ENCODE data around the gene CHST11. TPM values are rescaled to one million over a fixed set of nuclear protein-coding genes. Genes with fewer than 3 reads are reported as not detected.

Gene CHST11
- total RNA-seq, 1 donor from 2014 or later: 7.7 TPM

GRCh38 chr12:104748356-104748755 is 291.6 kb downstream of the CHST11 start:
- peaks cover 4% of the 10 kb centered on the region for H3K27me3 Mint-ChIP-seq (ENCODE audit: insufficient read depth, low read depth)
- H3K36me3 Mint-ChIP-seq: peaks cover 4% of the 10 kb centered on the region
- Histone ChIP-seq H3K27ac (no peak overlapping the region), H3F3A (ENCODE audit: low read depth) (peaks cover 18% of the 10 kb centered on the region), H3K79me2 (ENCODE audit: low read depth) (no peaks in the 10 kb centered on the region), H3K4me3 (no peak overlapping the region), H3K9ac (no peak overlapping the region), H2AFZ (replicated peaks) (no peak overlapping the region), H4K20me1 (ENCODE audit: low read depth) (no peaks in the 10 kb centered on the region), H3K4me1 (peaks cover 32% of the 10 kb centered on the region), H3K27me3 (no peaks in the 10 kb centered on the region), H3K36me3 (no peaks in the 10 kb centered on the region), H3K4me2 (no peak overlapping the region), H3K9me3 (ENCODE audit: low read depth) (no peaks in the 10 kb centered on the region)
- peaks cover 3% of the 10 kb centered on the region for H3K9me3 Mint-ChIP-seq
- H3K27ac Mint-ChIP-seq: no peak overlapping the region
- DNase-seq (ENCODE audit: low spot score): no peak
- no peak for TF ChIP-seq EZH2 (IDR thresholded peaks at IDR 0.05)
- TF ChIP-seq EZH2phosphoT487 (IDR thresholded peaks at IDR 0.05): no peak
- no peak for TF ChIP-seq CTCF (IDR thresholded peaks at IDR 0.05)
- H3K4me3 Mint-ChIP-seq: no peak overlapping the region
- peaks cover 52% of the 10 kb centered on the region for H3K4me1 Mint-ChIP-seq

- Mint-ChIP-seq H3K4me1 (peaks cover 50% of the 10 kb centered on the region), H3K36me3 (peaks cover 3% of the 10 kb centered on the region), H3K4me3 (no peak overlapping the region), H3K27ac (no peak overlapping the region), H3K27me3 (ENCODE audit: insufficient read depth, low read depth) (peaks cover 4% of the 10 kb centered on the region), H3K9me3 (peaks cover under 1% of the 10 kb centered on the region)
- DNase-seq (ENCODE audit: low spot score): no peak
- H3K36me3 ChIP-seq: no peaks in the 10 kb centered on the region
- H3K9me3 ChIP-seq (ENCODE audit: low read depth): no peaks in the 10 kb centered on the region
- TF ChIP-seq EZH2phosphoT487 (IDR thresholded peaks at IDR 0.05): no peak
- TF ChIP-seq CTCF (IDR thresholded peaks at IDR 0.05): no peak
- TF ChIP-seq EZH2 (IDR thresholded peaks at IDR 0.05): no peak
- no peak overlapping the region for H3K9ac ChIP-seq
- no peak overlapping the region for H3K4me3 ChIP-seq
- no peaks in the 10 kb centered on the region for H3K79me2 ChIP-seq (ENCODE audit: low read depth)
- H3K4me2 ChIP-seq: no peak overlapping the region
- H4K20me1 ChIP-seq (ENCODE audit: low read depth): no peaks in the 10 kb centered on the region
- peaks cover 18% of the 10 kb centered on the region for H3F3A ChIP-seq (ENCODE audit: low read depth)
- peaks cover 32% of the 10 kb centered on the region for H3K4me1 ChIP-seq
- no peaks in the 10 kb centered on the region for H3K27me3 ChIP-seq
- no peak overlapping the region for H3K27ac ChIP-seq
- no peak overlapping the region for H2AFZ ChIP-seq (replicated peaks)
These were observed 292.0 kb downstream of the CHST11 start for GRCh38 chr12:104748790-104749189.

- Histone ChIP-seq H3K9me3 (ENCODE audit: low read depth) (no peaks in the 10 kb centered on the region), H3K79me2 (ENCODE audit: low read depth) (no peaks in the 10 kb centered on the region), H3K27ac (no peak overlapping the region), H3K4me3 (no peak overlapping the region), H4K20me1 (ENCODE audit: low read depth) (no peaks in the 10 kb centered on the region), H3K9ac (no peak overlapping the region), H2AFZ (replicated peaks) (no peak overlapping the region), H3F3A (ENCODE audit: low read depth) (peaks cover 18% of the 10 kb centered on the region), H3K36me3 (no peaks in the 10 kb centered on the region), H3K4me1 (peaks cover 32% of the 10 kb centered on the region), H3K27me3 (no peaks in the 10 kb centered on the region), H3K4me2 (no peak overlapping the region)
- Mint-ChIP-seq H3K36me3 (peaks cover 2% of the 10 kb centered on the region), H3K4me1 (peaks cover 49% of the 10 kb centered on the region), H3K9me3 (no peaks in the 10 kb centered on the region), H3K27me3 (ENCODE audit: insufficient read depth, low read depth) (peaks cover 4% of the 10 kb centered on the region), H3K4me3 (no peak overlapping the region), H3K27ac (no peak overlapping the region)
- TF ChIP-seq EZH2 (IDR thresholded peaks at IDR 0.05): no peak
- TF ChIP-seq CTCF (IDR thresholded peaks at IDR 0.05): no peak
- TF ChIP-seq EZH2phosphoT487 (IDR thresholded peaks at IDR 0.05): no peak
- DNase-seq (ENCODE audit: low spot score): no peak
These were observed 292.8 kb downstream of the CHST11 start for GRCh38 chr12:104749545-104749944.

Data from neural progenitor cell (in vitro differentiated cells).